Measurements from ENCODE around the gene TBCCD1. TPM values are rescaled to one million over a fixed set of nuclear protein-coding genes. Genes with fewer than 3 reads are reported as not detected.

Gene TBCCD1
- total and polyA plus RNA-seq, 2 of the 4 experiments (the other 2 are of a cell fraction), result 7.9 to 19.7 TPM

GRCh38 chr3:186536883-186537844 lies 30.0 kb downstream of the TBCCD1 start (continued):
- no peak for TF ChIP-seq BHLHE40 (IDR thresholded peaks at IDR 0.05; ENCODE audit: low read depth, low read length)

GRCh38 chr3:186534113-186534669 lies 32.9 kb downstream of the TBCCD1 start:
- Histone ChIP-seq H3K36me3 (ENCODE audit: control insufficient read depth, insufficient read depth, low read length) (0 out of 2 replicates have a peak, but pooled peaks cover 1% of the 10 kb centered on the region), H4K91ac (ENCODE audit: insufficient read depth, low read depth, low read length) (no peak overlapping the region), H3K14ac (replicated peaks; ENCODE audit: low read depth, low read length) (no peak overlapping the region), H2BK15ac (ENCODE audit: low read depth, low read length) (no peak overlapping the region), H3K79me1 (ENCODE audit: low read depth in 1 of 2, low read length in 2 of 2) (no peaks in the 10 kb centered on the region), H3K4me1 (ENCODE audit: control insufficient read depth, insufficient read depth, low read length) (no peaks in the 10 kb centered on the region), H3K4ac (ENCODE audit: low read depth, low read length) (no peak overlapping the region), H2AK5ac (ENCODE audit: low read depth, low read length) (no peak overlapping the region), H4K5ac (ENCODE audit: low read depth, low read length) (no peak overlapping the region), H4K20me1 (ENCODE audit: insufficient read depth, low read length) (no peaks in the 10 kb centered on the region), H3K9ac (ENCODE audit: low read depth, low read length) (no peak overlapping the region), H3K9me1 (ENCODE audit: insufficient read depth, low read length) (no peaks in the 10 kb centered on the region), H2AK9ac (replicated peaks; ENCODE audit: low read depth, low read length, poor library complexity) (no peak overlapping the region), H3K27ac (ENCODE audit: insufficient read depth, low read length) (no peak overlapping the region), H3K9me3 (ENCODE audit: control insufficient read depth, insufficient read depth, low read length) (no peaks in the 10 kb centered on the region), H2AFZ (replicated peaks; ENCODE audit: low read length, poor library complexity) (no peak overlapping the region), H3K27me3 (ENCODE audit: control insufficient read depth, insufficient read depth, low read length) (no peaks in the 10 kb centered on the region; the same call in 1 of the 2 replicates), H3K4me2 (ENCODE audit: low read depth, low read length) (no peak overlapping the region), H2BK120ac (ENCODE audit: low read depth, low read length) (no peak overlapping the region), H4K8ac (ENCODE audit: low read depth in 2 of 2, low read length in 2 of 2) (no peak overlapping the region), H3K4me3 (ENCODE audit: insufficient read depth, low read depth, low read length) (no peak overlapping the region), H2BK20ac (ENCODE audit: low read depth, low read length) (no peak overlapping the region), H3K23ac (ENCODE audit: low read depth, low read length) (no peak overlapping the region), H3K56ac (ENCODE audit: extremely low read depth, insufficient read depth, low read length) (no peak overlapping the region), H3K18ac (ENCODE audit: low read depth, low read length) (no peak overlapping the region), H2BK5ac (ENCODE audit: low read depth, low read length, poor library complexity, severe bottlenecking) (no peak overlapping the region)
- WGBS, 2 experiments (ENCODE audit: extremely low coverage in 2 of 2, insufficient read length in 1 of 2), result 90% methylated on average over 2 of the region's 6 CpGs; no CpG with 5 or more reads in 1 of the 2 experiments
- in situ Hi-C loops (cut with MboI; ENCODE audit: low sequenced_read_pairs), result no loop called here
- BruUV-seq (replicated peaks), result no TSS peak
- POLR2A ChIA-PET (ENCODE audit: unreplicated experiment), result no interaction called here
- intact Hi-C loops (cut with micrococcal nuclease), result no loop called here
- CTCF ChIA-PET, result interaction anchor here (1.1 kb wide), 1 partner anchor 83 kb away, joined by 3 read pairs; no protein-coding TSS in a partner anchor
- ATAC-seq (ENCODE audit: low read depth), result no peak
- DNase-seq, result no peak
- dilution Hi-C loops (cut with HindIII; ENCODE audit: low sequenced_read_pairs, unreplicated experiment), result no loop called here
- no peak for TF ChIP-seq SMC3 (IDR thresholded peaks at IDR 0.05; ENCODE audit: low read depth, low read length)
- no peak for TF ChIP-seq FOS (IDR thresholded peaks at IDR 0.05; ENCODE audit: low read depth, low read length)
- TF ChIP-seq USF2 (IDR thresholded peaks at IDR 0.05; ENCODE audit: low read depth, low read length), result no peak
- TF ChIP-seq NFE2L2 (IDR thresholded peaks at IDR 0.05; ENCODE audit: low read depth, low read length), result no peak
- no peak for TF ChIP-seq CTCF (conservative IDR thresholded peaks at IDR 0.05; ENCODE audit: low read depth, low read length)
- no peak for TF ChIP-seq MAFK (IDR thresholded peaks at IDR 0.05; ENCODE audit: low read depth, low read length)
- no peak for TF ChIP-seq POLR2A (IDR thresholded peaks at IDR 0.05; ENCODE audit: low read depth, low read length)
- no peak for TF ChIP-seq MXI1 (IDR thresholded peaks at IDR 0.05; ENCODE audit: borderline replicate concordance, low read depth, low read length)
- no peak for TF ChIP-seq RFX5 (IDR thresholded peaks at IDR 0.05; ENCODE audit: low read depth, low read length)
- TF ChIP-seq BHLHE40 (IDR thresholded peaks at IDR 0.05; ENCODE audit: low read depth, low read length), result no peak
- no peak for TF ChIP-seq ELK1 (IDR thresholded peaks at IDR 0.05; ENCODE audit: borderline replicate concordance, low read depth, low read length)

Measured in IMR-90 (cell line).